Left renal pelvis (tissue), 4 donors: ENCODE measurements around the gene AKAP6. TPM values are rescaled to one million over a fixed set of nuclear protein-coding genes. Genes with fewer than 3 reads are reported as not detected.

ENCODE experiments used
- DNase-seq, 4 donors: peaks; one replicate each; pipeline ENCODE4 v3.0.0-alpha.2; 2013; ENCODE audit warnings: low read depth in 4 of 4, low spot score in 3 of 4
- polyA plus RNA-seq, 4 donors: library from polyadenylated mRNA; unstranded; fragments of 120-200 nt; gene quantifications; one replicate each; pipeline ENCODE4 v1.2.1, GENCODE V29; 2013; ENCODE audit not compliant: insufficient read length in 4 of 4

AKAP6 gene
- polyA plus RNA-seq, 4 donors: 1.3 to 3.2 (median 2.2) TPM

DNA sequence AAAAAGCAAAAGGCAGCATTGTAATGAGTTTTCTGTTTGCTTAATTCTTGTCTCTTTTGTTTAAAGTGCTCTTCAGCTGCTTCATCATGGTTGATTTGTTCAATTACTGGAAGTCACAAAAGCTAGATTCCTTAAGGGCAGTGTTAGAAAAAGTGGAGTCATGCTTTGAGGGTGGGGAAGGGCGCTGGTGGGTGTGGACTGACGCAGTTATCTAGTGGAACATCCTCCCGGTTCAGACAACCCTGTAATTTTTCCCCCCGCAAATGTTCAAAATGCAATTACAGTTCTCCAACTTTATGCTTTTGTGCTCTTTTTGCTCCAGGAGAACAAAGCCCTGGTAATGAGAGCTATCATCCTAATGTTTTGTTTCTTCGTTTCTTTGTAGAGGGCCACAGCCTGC is 2.1 kb downstream of the AKAP6 start:
- no peak for DNase-seq

GRCh38 chr14:32332415-32333316 is 3.6 kb downstream of the AKAP6 start:
- no peak for DNase-seq

GRCh38 chr14:32336702-32337101 is 7.6 kb downstream of the AKAP6 start:
- no peak for DNase-seq

DNA sequence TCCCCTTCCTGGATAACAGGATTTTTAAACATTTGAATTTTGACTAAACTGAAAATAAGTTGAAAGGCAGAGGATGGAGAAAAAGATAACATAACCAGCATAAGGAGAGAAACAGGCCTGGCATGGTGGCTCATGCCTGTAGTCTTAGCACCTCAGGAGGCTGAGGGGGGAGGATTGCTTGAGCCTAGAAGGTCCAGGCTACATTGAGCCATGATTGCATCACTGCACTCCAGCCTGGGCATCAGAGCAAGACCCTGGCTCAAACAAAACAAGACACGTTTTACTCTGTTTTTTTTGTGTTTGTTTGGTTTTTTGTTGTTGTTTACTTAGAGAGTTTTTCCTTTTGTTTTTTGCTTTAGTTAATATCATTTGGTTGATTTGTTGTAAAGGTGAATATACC is 8.7 kb downstream of the AKAP6 start:
- DNase-seq: no peak

DNA sequence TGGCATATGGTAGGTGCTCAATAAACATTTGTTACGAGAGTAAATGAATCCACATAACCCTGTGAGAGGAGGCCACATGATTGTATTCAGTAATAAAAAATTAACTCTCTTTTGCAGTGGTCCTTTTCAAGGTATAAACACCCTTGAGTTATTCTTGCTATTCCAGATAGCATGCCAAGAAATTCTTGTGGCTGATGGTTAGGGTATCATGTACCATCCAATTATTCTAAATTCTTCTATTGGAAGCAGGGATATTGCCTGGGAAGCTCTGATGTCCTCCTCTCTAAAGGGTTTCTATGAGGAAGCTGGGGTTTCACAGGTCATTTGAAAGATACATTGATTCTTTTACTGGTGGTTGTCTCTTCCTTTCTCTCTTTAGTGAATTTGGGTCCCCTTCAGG is 10.1 kb downstream of the AKAP6 start:
- no peak for DNase-seq

DNA sequence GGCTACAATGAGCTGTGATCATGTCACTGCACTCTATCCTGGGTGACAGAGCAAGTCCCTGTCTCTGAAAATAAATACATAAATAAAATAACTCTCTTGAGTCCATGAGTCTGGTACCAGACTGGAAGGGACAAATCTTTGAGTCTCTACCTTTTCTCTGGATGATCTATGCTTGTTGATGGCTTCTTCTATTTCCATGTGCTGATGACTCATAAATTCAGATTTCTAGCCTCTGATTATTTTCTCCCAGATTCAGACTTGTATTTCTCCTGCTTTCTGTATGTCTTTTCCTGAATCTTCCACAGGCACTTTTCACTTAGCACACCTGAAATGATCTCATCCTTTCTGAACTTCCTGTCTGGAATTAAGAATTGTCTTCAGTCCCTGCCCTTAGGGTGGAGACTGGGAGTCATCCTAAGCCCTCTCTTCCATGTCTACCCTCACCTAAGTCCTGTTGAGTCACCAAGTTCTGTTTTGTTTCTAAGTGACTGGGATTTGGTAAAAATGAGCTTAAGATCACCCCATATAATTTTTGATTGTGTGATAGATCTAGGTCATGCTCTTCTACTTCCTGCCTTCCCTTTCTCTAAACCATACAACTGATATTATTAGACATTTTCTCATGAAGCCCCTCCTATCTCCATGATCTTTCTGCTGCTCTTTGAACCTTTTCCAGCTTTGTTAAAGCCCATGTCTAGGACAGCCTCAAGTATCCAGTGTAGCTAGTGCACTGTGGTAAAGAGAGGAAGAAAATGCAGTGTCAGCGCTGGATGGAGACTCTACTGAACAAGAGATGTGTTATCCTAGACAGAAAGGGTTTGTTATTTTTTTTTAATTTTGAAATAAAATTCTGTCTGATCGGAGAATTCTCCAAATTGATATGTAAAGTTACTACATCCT is 13.1 kb downstream of the AKAP6 start:
- DNase-seq: no peak

- DNase-seq: no peak
Observed at GRCh38 chr14:32342847-32343194, 13.7 kb downstream of the AKAP6 start.

DNA sequence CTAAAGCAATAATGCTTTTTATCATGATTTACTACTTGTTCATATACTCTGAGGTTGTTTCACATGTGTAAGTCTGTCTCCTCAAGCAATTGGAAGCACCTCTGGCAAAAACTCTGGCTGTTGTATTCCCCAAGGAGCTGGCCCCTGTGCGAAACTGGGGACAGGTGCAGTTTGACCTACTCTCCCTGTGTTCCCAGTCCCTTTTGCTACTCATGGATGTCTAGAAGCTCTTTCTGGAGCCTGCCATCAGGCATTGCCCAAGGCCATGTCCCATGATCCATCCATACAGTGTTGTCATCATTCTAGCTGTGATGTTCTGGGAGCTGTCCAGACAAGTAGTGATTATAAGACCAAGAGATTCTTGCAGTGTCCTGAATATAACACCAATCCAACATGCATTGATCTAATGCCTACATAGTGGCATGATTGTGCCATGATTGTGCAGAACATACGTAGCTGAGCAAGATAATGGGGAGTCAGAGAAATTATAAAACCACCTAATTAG is 14.9 kb downstream of the AKAP6 start:
- no peak for DNase-seq

DNA sequence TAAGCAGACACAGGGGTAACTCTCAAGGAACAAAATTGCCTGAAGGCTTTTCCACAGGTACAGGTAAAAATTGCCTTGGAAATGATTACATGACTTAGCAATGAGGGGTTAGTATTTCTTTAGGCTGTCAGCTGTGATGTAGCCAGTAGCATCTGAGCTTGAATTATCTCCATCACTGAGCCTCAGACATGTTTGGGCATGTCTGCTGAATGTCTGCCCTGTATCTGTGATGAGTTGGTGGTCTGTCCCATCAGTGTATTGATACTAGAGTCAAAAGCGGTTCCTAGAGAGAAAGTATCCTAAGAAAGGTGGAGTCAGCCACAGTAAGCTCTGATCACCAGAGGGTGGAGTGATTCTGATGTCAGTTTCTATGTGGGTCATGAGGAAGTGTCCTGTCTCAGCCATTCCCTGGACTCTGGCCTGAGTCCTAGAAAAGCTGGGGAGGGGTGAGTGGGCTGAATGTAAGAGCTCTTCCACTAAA is 16.3 kb downstream of the AKAP6 start:
- DNase-seq: no peak

DNA sequence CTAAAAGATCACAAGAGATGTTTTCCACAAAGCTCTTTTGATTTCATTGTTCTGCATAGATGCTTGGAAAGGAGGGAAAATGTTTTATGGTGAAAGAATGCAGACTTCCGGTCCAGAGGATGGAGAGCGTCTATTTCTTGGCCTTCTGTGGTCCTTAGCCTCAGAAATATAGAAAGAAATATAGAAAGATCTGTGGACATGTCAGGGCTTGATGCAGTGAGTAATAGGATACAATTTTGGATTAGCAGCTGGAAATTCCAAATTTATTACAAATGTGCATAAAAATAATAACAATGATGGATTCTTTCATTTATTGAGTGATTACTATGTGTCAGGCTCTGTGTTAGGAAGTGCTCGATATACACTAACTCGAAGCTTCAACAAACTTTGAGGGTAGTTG is 20.2 kb downstream of the AKAP6 start:
- no peak for DNase-seq

GRCh38 chr14:32350020-32350419 is 20.9 kb downstream of the AKAP6 start:
- DNase-seq: no peak

DNA sequence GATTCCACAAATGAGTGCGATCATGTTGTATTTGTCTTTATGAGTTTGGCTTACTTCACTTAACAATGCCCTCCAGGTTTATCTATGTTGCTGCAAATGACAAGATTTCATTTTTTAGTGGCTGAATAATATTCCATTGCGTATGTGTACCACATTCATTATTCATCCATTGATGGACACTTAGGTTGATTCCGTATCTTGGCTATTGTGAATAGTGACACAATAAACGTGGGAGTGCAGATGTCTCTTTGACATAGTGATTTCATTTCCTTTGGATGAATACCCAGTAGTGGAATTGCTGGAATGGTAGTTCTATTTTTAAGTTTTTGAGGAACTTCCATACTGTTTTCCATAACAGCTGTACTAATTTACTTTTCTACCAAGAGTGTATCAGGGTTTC is 23.5 kb downstream of the AKAP6 start:
- DNase-seq: no peak

GRCh38 chr14:32354716-32355115 is 25.6 kb downstream of the AKAP6 start:
- DNase-seq: no peak

DNA sequence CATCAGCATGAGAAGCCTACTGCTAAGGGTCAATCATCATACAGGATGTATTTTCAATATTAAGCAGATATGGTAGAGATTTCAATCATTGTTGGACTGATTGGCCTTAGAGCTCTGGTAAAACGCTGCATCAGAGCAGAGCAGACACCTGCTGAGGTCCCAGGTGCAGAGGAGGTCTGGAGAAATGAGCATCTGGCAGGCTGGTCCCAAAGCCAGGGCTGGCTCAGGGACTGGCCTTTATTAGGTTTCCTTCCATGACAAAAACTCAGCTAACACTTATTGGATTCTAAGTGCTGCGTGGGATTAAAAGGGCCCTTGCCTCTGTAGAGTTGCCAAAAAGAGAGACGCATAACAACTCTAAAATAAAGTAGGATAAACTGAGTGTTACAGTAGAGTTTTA is 29.7 kb downstream of the AKAP6 start:
- DNase-seq: no peak

DNA sequence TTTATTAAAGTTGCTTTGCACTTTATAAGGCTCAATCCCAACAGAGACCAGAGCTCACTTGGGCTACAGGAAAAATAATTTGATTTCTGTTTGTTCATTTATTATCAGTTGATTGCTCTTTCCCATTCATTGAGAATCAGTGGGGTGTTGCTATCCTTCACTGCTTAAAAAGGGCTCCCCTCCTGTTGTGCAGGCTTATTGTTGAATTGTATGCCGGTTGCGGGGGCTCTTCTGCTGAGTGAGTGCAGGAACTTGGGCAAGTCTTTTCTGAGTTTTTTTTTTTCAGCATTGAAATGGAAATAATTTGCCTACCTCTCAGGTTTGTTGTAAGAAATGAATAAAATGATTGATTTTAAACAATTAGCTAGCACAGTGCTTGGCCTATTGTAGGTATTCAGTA is 32.6 kb downstream of the AKAP6 start:
- no peak for DNase-seq

- DNase-seq: no peak
Observed at GRCh38 chr14:32363761-32364160, 34.7 kb downstream of the AKAP6 start.

- no peak for DNase-seq
Observed at GRCh38 chr14:32364941-32365340, 35.8 kb downstream of the AKAP6 start.

DNA sequence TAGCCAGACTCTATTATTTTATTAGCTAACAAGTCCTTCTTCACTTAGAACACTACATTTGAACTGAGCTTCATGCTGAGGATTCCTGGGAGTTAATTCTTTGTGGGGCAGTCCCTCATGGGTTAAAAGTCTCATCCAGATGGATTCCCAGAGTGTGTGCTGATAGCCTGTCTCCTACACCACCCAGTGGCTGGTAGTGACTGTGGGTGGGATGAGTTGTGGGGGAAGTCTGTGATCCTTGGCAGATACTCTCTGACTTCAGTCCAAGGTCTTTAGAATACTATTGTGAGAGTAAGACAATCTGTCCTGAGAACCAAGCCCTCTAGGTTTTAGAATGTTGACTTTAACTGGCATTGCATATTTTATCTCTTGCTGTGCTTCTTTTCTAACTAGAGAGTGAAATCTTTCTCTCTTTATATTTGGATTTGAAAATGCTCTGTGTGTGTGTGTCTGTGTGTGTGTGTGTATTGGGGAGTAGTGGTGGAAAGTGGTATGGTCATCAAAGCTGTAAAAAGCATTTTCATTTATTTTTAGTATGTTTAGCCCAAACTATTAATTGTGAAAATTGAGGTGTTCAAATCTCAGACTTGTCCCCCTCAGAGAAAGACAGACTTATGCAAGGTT is 37.3 kb downstream of the AKAP6 start:
- no peak for DNase-seq

DNA sequence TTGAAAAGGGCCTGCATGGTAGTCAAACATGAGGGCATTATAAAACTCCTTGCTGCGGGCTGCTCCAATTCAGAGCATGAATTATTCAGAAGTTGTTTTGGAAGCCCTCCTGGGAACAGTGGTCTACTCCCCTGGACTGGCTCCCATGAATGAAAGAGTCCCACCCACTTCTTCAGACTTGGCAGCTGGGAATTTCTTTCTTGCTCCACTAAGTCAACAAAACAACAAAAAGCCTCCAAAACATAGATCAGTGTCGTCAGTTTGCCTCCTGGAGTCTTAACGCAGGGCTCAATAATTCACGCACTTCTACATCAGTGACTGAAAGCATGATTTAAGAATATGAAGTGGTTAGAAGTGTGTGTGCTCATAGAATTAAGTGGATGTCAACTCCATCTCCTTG is 37.9 kb downstream of the AKAP6 start:
- DNase-seq: no peak

DNA sequence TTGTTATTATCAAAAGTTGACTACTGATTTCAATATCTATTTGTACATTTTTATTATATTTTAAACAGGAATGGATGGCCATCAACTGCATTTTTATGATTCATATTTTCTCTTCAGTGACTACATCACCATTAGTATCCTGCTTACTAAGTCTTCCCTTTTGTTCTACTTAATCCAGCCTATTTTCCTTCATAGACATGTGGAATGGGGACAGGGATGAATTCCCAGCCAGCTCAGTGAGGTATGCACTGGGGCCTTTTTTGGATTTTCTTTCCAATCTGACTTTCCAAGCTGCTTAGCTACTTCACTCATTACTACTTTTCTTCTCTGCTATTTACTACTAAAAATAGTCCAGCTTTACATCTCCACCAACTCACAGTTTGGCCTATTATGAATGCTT is 38.4 kb downstream of the AKAP6 start:
- no peak for DNase-seq

DNA sequence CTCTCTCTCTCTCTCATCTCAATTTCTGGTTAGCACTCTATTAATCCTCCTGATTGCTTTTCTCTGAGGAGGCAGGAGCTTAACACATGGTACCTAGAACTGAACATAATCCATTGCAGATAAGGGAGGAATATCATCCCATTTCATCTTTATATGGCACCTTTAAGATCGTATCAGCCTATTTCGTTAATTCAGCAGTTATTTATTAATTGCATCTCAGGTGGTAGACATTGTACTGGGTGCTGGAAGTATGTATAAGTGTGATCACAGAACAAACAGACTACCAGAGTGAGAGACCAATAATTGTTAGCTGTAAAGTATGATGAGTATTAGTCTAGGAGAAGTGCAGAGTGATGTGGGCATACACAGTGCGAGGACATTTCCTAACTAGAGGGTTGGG is 39.0 kb downstream of the AKAP6 start:
- DNase-seq: no peak
